Adrenal gland (tissue), 5 donors: Measurements from ENCODE around the gene KAZN.

Experiments
- POLR2A ChIP-seq, 2 donors: fragments of 450-650 bp; IDR thresholded peaks; one replicate each; pipeline ENCODE4 v1.6.1; 2017; ENCODE audit warnings: antibody characterized with exemption in 2 of 2, mild to moderate bottlenecking in 2 of 2, moderate library complexity in 1 of 2
- TF ChIP-seq, protein P1 (sequence below), 6 experiments: fragments of 450-650 bp in 4 of 6; fragments of 200-600 bp in 2 of 6; sonication (generic) in 1 of 6; IDR thresholded peaks; 1 replicate in 5 of 6; 2 replicates in 1 of 6; pipeline versions ENCODE4 v1.5.1 to v1.8.0; 2016 to 2021; ENCODE audit warnings: antibody characterized with exemption in 6 of 6, mild to moderate bottlenecking in 2 of 6, moderate library complexity in 1 of 6
- donor health status: DM: no; HTN: no; CAD: no.

DNA sequence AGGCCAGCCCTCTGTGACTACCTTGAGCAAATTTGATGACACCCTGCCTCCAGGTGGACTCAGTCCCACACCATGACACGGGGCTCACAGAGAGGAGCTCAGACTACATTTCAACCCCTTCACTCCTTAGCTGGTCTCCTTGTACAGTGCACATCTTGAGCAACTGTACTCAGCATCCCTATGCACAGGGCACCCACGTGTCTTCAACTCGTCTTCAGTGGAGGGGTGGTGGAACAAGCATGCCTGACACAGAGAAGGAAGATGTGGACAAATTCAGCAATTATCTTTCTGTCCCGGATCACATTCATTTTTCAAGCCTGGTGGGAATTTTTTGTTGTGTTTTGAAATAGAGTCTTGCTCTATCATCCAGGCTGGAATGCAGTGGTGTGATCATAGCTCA is 213.7 kb downstream of the KAZN start:
- TF ChIP-seq, protein P1, sequence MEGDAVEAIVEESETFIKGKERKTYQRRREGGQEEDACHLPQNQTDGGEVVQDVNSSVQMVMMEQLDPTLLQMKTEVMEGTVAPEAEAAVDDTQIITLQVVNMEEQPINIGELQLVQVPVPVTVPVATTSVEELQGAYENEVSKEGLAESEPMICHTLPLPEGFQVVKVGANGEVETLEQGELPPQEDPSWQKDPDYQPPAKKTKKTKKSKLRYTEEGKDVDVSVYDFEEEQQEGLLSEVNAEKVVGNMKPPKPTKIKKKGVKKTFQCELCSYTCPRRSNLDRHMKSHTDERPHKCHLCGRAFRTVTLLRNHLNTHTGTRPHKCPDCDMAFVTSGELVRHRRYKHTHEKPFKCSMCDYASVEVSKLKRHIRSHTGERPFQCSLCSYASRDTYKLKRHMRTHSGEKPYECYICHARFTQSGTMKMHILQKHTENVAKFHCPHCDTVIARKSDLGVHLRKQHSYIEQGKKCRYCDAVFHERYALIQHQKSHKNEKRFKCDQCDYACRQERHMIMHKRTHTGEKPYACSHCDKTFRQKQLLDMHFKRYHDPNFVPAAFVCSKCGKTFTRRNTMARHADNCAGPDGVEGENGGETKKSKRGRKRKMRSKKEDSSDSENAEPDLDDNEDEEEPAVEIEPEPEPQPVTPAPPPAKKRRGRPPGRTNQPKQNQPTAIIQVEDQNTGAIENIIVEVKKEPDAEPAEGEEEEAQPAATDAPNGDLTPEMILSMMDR (IDR thresholded peaks at IDR 0.05) = no peak
- no peak for TF ChIP-seq POLR2A (IDR thresholded peaks at IDR 0.05)
